GM12878 (cell line): Measurements from ENCODE around the gene TUBD1. TPM values are rescaled to one million over a fixed set of nuclear protein-coding genes. Genes with fewer than 3 reads are reported as not detected.
A peak's percentile ranks its signal among the peaks of the same experiment; 100 is the strongest.

ENCODE experiments used
- CBX5 ChIP-seq: sonication (generic); IDR thresholded peaks from 2 replicates; pipeline ENCODE4 v1.6.1; 2016; ENCODE audit warnings: low read depth, moderate library complexity, mild to moderate bottlenecking, inconsistent platforms
- CREM ChIP-seq: IDR thresholded peaks from 2 replicates; pipeline ENCODE4 v1.6.1; 2014; ENCODE audit warnings: antibody characterized with exemption, low read depth
- EED ChIP-seq: sonication (generic); IDR thresholded peaks from 2 replicates; pipeline ENCODE4 v1.6.1; 2016; ENCODE audit warnings: antibody characterized with exemption, low read depth
- GATAD2B ChIP-seq: fragments of 450-650 bp; conservative IDR thresholded peaks from 2 replicates; pipeline ENCODE4 v1.6.1; 2017; ENCODE audit warnings: low read depth, mild to moderate bottlenecking, moderate library complexity
- IKZF1 ChIP-seq: fragments of 450-650 bp; conservative IDR thresholded peaks from 2 replicates; pipeline ENCODE4 v1.6.1; 2017; ENCODE audit warnings: antibody characterized with exemption, mild to moderate bottlenecking
- JUNB ChIP-seq: IDR thresholded peaks from 2 replicates; pipeline ENCODE4 v1.6.1; 2016; ENCODE audit warnings: antibody characterized with exemption, mild to moderate bottlenecking
- MTA2 ChIP-seq: fragments of 450-650 bp; IDR thresholded peaks from 2 replicates; pipeline ENCODE4 v1.6.1; 2016; ENCODE audit warnings: low read depth, mild to moderate bottlenecking, moderate library complexity
- MYC ChIP-seq: IDR thresholded peaks from 2 replicates; pipeline ENCODE4 v1.6.1; 2011; ENCODE audit warnings: mild to moderate bottlenecking, low read length, moderate library complexity, inconsistent platforms; ENCODE audit not compliant: insufficient read depth, insufficient replicate concordance, insufficient read length, severe bottlenecking
- NFYB ChIP-seq: IDR thresholded peaks from 2 replicates; pipeline ENCODE4 v1.6.1; 2011; ENCODE audit warnings: low read depth, mild to moderate bottlenecking, low read length, improper control_type of control experiment, moderate library complexity; ENCODE audit not compliant: insufficient read depth
- NRF1 ChIP-seq: conservative IDR thresholded peaks from 2 replicates; pipeline ENCODE4 v1.6.1; 2011; ENCODE audit warnings: mild to moderate bottlenecking, low read depth, low read length, improper control_type of control experiment
- PAX8 ChIP-seq: fragments of 450-650 bp; IDR thresholded peaks from 2 replicates; pipeline ENCODE4 v1.6.1; 2017; ENCODE audit warnings: mild to moderate bottlenecking, moderate library complexity
- POLR2AphosphoS2 ChIP-seq: IDR thresholded peaks from 2 replicates; pipeline ENCODE4 v1.6.1; 2011; ENCODE audit warnings: low read depth, mild to moderate bottlenecking, low read length, improper control_type of control experiment, moderate library complexity
- RCOR1 ChIP-seq: conservative IDR thresholded peaks from 2 replicates; pipeline ENCODE4 v1.6.1; 2012; ENCODE audit warnings: low read depth, low read length, improper control_type of control experiment
- RUNX3 ChIP-seq: IDR thresholded peaks from 2 replicates; pipeline ENCODE4 v1.6.1; 2012; ENCODE audit warnings: low read length, inconsistent platforms
- SMARCA5 ChIP-seq: fragments of 450-650 bp; IDR thresholded peaks from 2 replicates; pipeline ENCODE4 v1.6.1; 2017; ENCODE audit warnings: mild to moderate bottlenecking
- ZNF622 ChIP-seq: fragments of 450-650 bp; IDR thresholded peaks from 2 replicates; pipeline ENCODE4 v1.6.1; 2017; ENCODE audit warnings: mild to moderate bottlenecking, inconsistent platforms
- polyA plus RNA-seq, 11 experiments: library from polyadenylated mRNA; depleted of rRNA in 4 of 11; unstranded in 6 of 11; stranded (reverse) in 5 of 11; fragments of >200 nt; fragmentation: Nextera tagmentation in 4 of 11; fragmentation: Illumina TruSeq in 1 of 11; extraction: Ambion mirVana in 4 of 11; extraction: Trizol in 1 of 11; gene quantifications; 1 replicate in 1 of 11; 2 replicates in 10 of 11; pipeline versions ENCODE4 v1.2.1 to v1.2.3, GENCODE V29; 2011 to 2016; ENCODE audit warnings: inconsistent platforms in 2 of 11, missing spikeins in 2 of 11, low read depth in 1 of 11
- total RNA-seq, 4 experiments: library from RNA; depleted of rRNA in 3 of 4; stranded (reverse); fragments of >200 nt in 3 of 4; fragmentation: Illumina TruSeq in 1 of 4; extraction: Trizol in 1 of 4; gene quantifications; 2 replicates each; pipeline versions ENCODE4 v1.2.1 to v1.2.3, GENCODE V29; 2013 to 2021
- TF ChIP-seq, protein P1 (sequence below): fragments of 450-650 bp; IDR thresholded peaks from 2 replicates; pipeline ENCODE4 v1.6.1; 2017; ENCODE audit warnings: mild to moderate bottlenecking, moderate library complexity
- TF ChIP-seq, protein P2 (sequence below): fragments of 450-650 bp; IDR thresholded peaks from 2 replicates; pipeline ENCODE4 v1.6.1; 2017; ENCODE audit warnings: low read depth, mild to moderate bottlenecking, moderate library complexity
- TF ChIP-seq, protein P3 (sequence below): IDR thresholded peaks from 2 replicates; pipeline ENCODE4 v1.6.1; 2012; ENCODE audit warnings: low read depth, low read length, improper control_type of control experiment
- TF ChIP-seq, protein P4 (sequence below): fragments of 450-650 bp; formaldehyde crosslinking; IDR thresholded peaks from 2 replicates; pipeline ENCODE4 v1.5.0; 2022; ENCODE audit warnings: mild to moderate bottlenecking, missing genetic modification characterization
- TF ChIP-seq, protein P5 (sequence below): IDR thresholded peaks from 2 replicates; pipeline ENCODE4 v1.6.1; 2011; ENCODE audit warnings: low read depth, mild to moderate bottlenecking, low read length, moderate library complexity, borderline replicate concordance; ENCODE audit errors: extremely low read depth

Gene TUBD1
- total and polyA plus RNA-seq, 10 of the 15 experiments (the other 5 are each of a cell fraction or from before 2014, with no cell fraction given): 5.3 to 10.8 (median 8.3) TPM

DNA sequence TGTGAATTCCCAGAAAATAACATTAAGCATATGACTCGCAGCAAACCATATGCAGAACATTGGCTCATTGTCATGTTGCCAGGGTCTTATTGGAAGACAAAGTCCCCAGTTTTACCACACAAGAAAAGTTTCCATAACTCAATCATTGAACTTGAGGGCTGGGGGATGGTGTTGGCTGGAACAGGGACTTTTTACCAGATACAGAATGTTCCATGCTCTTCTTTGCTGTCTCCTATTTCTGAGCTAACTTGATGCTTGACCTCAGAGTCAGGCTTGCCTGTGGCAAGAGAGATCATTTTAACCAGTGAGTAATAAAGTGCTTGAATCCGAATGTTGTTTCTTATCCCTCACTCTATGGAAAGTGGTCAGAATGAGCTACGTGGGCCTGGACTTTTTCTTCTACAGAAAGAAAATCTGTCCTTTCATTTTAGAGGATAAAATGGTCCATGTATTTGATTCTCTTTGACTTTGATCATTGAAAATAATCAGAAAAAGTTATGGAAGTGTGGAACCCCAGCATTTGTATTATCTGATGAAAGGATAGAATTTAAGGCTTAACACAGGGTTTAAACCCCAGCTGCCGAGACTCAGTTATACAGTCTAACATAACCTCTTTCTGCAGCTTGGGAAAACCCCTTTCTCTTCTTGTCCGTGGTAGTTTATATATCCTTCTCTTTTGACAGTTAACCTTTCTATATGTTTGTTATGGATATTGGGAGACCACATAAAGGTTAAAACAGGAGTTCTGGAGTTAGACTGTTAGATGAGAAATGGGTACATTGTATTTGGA lies 67.0 kb downstream of the TUBD1 start (continued):
- TF ChIP-seq, protein P1, sequence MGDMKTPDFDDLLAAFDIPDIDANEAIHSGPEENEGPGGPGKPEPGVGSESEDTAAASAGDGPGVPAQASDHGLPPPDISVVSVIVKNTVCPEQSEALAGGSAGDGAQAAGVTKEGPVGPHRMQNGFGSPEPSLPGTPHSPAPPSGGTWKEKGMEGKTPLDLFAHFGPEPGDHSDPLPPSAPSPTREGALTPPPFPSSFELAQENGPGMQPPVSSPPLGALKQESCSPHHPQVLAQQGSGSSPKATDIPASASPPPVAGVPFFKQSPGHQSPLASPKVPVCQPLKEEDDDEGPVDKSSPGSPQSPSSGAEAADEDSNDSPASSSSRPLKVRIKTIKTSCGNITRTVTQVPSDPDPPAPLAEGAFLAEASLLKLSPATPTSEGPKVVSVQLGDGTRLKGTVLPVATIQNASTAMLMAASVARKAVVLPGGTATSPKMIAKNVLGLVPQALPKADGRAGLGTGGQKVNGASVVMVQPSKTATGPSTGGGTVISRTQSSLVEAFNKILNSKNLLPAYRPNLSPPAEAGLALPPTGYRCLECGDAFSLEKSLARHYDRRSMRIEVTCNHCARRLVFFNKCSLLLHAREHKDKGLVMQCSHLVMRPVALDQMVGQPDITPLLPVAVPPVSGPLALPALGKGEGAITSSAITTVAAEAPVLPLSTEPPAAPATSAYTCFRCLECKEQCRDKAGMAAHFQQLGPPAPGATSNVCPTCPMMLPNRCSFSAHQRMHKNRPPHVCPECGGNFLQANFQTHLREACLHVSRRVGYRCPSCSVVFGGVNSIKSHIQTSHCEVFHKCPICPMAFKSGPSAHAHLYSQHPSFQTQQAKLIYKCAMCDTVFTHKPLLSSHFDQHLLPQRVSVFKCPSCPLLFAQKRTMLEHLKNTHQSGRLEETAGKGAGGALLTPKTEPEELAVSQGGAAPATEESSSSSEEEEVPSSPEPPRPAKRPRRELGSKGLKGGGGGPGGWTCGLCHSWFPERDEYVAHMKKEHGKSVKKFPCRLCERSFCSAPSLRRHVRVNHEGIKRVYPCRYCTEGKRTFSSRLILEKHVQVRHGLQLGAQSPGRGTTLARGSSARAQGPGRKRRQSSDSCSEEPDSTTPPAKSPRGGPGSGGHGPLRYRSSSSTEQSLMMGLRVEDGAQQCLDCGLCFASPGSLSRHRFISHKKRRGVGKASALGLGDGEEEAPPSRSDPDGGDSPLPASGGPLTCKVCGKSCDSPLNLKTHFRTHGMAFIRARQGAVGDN: peak; percentile 64
- TF ChIP-seq CBX5: no peak
- no peak for TF ChIP-seq PAX8
- TF ChIP-seq IKZF1: peak; percentile 70
- no peak for TF ChIP-seq RCOR1
- TF ChIP-seq, protein P2, sequence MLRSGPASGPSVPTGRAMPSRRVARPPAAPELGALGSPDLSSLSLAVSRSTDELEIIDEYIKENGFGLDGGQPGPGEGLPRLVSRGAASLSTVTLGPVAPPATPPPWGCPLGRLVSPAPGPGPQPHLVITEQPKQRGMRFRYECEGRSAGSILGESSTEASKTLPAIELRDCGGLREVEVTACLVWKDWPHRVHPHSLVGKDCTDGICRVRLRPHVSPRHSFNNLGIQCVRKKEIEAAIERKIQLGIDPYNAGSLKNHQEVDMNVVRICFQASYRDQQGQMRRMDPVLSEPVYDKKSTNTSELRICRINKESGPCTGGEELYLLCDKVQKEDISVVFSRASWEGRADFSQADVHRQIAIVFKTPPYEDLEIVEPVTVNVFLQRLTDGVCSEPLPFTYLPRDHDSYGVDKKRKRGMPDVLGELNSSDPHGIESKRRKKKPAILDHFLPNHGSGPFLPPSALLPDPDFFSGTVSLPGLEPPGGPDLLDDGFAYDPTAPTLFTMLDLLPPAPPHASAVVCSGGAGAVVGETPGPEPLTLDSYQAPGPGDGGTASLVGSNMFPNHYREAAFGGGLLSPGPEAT: peak; percentile 53; the same call in 1 of the 2 replicates
- TF ChIP-seq, protein P3, sequence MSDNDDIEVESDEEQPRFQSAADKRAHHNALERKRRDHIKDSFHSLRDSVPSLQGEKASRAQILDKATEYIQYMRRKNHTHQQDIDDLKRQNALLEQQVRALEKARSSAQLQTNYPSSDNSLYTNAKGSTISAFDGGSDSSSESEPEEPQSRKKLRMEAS: no peak
- no peak for TF ChIP-seq MYC
- TF ChIP-seq, protein P4, sequence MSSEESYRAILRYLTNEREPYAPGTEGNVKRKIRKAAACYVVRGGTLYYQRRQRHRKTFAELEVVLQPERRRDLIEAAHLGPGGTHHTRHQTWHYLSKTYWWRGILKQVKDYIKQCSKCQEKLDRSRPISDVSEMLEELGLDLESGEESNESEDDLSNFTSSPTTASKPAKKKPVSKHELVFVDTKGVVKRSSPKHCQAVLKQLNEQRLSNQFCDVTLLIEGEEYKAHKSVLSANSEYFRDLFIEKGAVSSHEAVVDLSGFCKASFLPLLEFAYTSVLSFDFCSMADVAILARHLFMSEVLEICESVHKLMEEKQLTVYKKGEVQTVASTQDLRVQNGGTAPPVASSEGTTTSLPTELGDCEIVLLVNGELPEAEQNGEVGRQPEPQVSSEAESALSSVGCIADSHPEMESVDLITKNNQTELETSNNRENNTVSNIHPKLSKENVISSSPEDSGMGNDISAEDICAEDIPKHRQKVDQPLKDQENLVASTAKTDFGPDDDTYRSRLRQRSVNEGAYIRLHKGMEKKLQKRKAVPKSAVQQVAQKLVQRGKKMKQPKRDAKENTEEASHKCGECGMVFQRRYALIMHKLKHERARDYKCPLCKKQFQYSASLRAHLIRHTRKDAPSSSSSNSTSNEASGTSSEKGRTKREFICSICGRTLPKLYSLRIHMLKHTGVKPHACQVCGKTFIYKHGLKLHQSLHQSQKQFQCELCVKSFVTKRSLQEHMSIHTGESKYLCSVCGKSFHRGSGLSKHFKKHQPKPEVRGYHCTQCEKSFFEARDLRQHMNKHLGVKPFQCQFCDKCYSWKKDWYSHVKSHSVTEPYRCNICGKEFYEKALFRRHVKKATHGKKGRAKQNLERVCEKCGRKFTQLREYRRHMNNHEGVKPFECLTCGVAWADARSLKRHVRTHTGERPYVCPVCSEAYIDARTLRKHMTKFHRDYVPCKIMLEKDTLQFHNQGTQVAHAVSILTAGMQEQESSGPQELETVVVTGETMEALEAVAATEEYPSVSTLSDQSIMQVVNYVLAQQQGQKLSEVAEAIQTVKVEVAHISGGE (CRISPR knock-in tag): no peak
- TF ChIP-seq JUNB: peak; percentile 25; the same call in 1 of the 2 replicates
- no peak for TF ChIP-seq MTA2
- TF ChIP-seq GATAD2B: no peak
- no peak for TF ChIP-seq ZNF622
- TF ChIP-seq NRF1: no peak
- peak; percentile 72 for TF ChIP-seq EED
- TF ChIP-seq NFYB: no peak
- TF ChIP-seq POLR2AphosphoS2: no peak
- TF ChIP-seq CREM: 0 out of 2 replicates have a peak, but pooled peaks have one; percentile 16
- TF ChIP-seq SMARCA5: no peak
- TF ChIP-seq, protein P5, sequence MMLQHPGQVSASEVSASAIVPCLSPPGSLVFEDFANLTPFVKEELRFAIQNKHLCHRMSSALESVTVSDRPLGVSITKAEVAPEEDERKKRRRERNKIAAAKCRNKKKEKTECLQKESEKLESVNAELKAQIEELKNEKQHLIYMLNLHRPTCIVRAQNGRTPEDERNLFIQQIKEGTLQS: no peak
- TF ChIP-seq RUNX3: peak; percentile 70; the same call in 1 of the 2 replicates
